Hepatocyte (in vitro differentiated cells): Measurements from ENCODE around the gene TAF11L13.
"Not testable (repeated sequence)": the region's sequence is repeated elsewhere in the genome, so short reads cannot be mapped to it uniquely, and the experiment has no call there.

Experiments
- CTCF ChIP-seq: fragments of 200-600 bp; sonication (generic); IDR thresholded peaks from 2 replicates; pipeline ENCODE4 v1.5.1; 2016; ENCODE audit warnings: antibody characterized with exemption, mild to moderate bottlenecking; ENCODE audit not compliant: poor library complexity
- EZH2 ChIP-seq: fragments of 200-600 bp; sonication (generic); IDR thresholded peaks from 2 replicates; pipeline ENCODE4 v1.6.1; 2016; ENCODE audit warnings: antibody characterized with exemption, mild to moderate bottlenecking, borderline replicate concordance
- EZH2phosphoT487 ChIP-seq: fragments of 200-600 bp; sonication (generic); IDR thresholded peaks from one replicate; pipeline ENCODE4 v1.6.1; 2018; ENCODE audit warnings: antibody characterized with exemption, mild to moderate bottlenecking, low read depth, moderate library complexity; ENCODE audit not compliant: unreplicated experiment, severe bottlenecking

- not testable (repeated sequence) for TF ChIP-seq CTCF, EZH2, EZH2phosphoT487
Measured at GRCh38 chr5:17655201-17655759, 23.4 kb downstream of the TAF11L13 start.
